ENCODE data around the gene DNAJC6. TPM values are rescaled to one million over a fixed set of nuclear protein-coding genes. Genes with fewer than 3 reads are reported as not detected.

The DNAJC6 gene
- total RNA-seq, 2 experiments from 2014 or later: 1.9 TPM

DNA sequence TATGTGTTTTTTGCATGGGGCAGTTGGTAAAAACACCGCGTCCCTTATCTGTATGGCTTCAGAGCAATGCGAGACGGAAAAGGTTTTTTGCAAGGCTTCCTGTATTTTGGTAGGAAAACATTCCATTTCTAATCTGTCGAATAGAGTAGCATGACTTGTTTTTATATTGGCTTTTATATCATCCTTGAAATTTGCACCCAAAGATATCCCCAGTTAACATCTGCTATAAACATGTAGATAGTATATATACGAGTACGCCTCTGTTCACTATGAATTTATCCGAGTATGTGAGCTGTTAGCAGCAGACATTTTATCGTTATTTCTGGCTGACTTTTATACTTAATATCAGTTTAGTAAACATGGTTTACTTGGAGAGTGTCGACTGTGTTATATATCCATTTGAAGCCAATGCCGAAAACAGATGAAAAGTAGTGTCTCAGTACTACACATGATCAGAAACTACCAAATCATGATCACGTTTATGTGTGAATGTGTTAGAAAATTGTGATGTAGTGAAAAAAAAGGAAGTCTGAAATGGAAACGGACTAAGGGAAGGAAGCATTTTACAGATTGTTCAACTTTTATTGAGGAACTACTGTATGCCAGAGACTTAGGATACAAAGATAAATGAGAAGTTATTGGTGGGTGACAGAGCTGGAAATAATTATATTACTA is 112.1 kb downstream of the DNAJC6 start:
- DNase-seq: no peak
- H3K27ac Mint-ChIP-seq: no peak overlapping the region
- no peak overlapping the region for H3K4me3 Mint-ChIP-seq
- POLR2A ChIA-PET: no interaction called here
- CTCF ChIA-PET: interaction anchor here (1.6 kb wide), 1 partner anchor 167 kb away, joined by 4 read pairs; no protein-coding TSS in a partner anchor
- no peaks in the 10 kb centered on the region for H3K9me3 Mint-ChIP-seq
- peaks cover 30% of the 10 kb centered on the region for H3K4me1 Mint-ChIP-seq
- H3K36me3 Mint-ChIP-seq (ENCODE audit: low read depth): peaks cover 23% of the 10 kb centered on the region
- no peaks in the 10 kb centered on the region for H3K27me3 Mint-ChIP-seq

DNA sequence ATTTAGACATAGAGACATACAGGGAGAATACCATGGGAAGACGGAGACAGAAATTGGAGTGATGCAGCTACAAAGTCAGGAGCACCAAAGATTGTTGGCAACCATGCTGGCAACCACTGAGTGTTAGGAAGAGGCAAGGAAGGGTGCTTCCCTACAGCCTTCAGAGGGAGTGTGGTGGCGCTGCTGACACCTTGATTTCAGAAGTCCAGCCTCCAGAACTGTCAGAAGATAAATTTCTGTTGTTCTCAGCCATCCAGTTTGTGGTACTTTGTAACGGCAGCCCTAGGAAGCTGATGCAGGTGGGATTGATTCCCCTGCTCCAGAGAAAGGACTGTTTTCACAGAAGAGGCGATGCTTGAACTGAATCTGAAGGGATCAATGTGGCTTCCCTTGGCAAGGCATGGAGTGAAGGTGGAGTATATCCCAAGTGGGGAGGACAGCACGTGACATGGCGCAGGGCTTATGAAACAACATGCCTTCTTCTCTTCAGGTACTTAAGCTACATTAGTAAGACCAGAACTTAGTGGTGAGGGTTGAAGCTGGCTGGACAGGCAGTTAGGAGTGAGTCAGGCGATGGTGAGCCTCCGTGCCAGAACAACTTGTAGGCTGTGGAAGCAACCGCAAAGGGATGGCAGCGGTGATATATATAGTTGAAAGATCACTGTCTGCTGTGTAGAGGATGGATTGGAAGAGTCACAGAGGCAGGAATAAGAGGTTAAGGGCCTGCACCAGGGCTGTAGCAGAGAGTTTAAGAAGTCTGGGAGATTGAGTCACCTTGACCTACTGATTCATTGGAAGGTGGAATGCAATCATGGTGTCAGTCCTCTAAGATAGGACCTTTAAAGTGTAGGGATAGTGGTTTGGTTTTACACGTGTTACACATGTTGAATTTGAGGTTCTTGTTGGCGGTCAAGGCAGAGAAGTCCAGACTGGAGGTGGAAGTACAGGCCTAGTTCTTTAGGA is 113.2 kb downstream of the DNAJC6 start:
- no peak overlapping the region for H3K4me3 Mint-ChIP-seq
- no peak for DNase-seq

DNA sequence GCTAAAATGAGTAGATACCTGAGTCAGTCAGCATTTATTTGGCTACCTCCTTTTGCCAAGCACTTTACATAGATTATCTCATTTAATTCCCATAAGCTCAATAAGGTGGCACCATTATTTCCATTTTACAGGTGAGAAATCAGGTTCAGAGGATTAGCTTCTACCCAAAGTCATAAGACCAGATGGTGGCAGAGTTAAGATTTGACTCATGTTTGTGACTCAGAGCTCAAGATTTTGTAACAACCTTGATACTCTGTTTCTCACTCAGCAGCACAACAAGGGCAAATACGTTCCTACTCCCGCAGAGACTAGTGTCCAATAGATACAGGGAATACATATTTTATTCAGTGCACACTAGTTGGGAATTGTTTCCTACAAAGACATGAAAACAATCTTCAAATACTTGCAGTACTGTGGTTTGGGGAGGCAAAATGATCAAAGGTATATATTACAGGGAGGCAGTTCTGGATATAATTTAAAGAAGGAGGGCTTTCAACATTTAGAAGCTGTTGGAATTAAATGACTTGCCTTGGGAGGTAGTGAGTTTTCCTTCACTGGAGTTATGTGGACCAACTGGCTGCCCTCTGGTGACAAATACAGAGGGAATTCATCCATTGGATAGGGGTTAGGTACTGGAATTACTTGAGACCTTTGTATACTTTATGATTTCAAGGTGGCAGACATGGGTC is 114.7 kb downstream of the DNAJC6 start:
- Mint-ChIP-seq H3K27ac (peak overlapping the region; percentile 7), H3K4me1 (peaks cover 23% of the 10 kb centered on the region), H3K27me3 (no peaks in the 10 kb centered on the region), H3K4me3 (no peak overlapping the region), H3K9me3 (no peaks in the 10 kb centered on the region), H3K36me3 (ENCODE audit: low read depth) (peaks cover 33% of the 10 kb centered on the region)
- POLR2A ChIA-PET: no interaction called here
- CTCF ChIA-PET: interaction anchor here (1.0 to 1.8 kb wide), 3 partner anchors 10 to 12 kb away, joined by 4 to 5 read pairs (median 4); no protein-coding TSS in a partner anchor
- peak; percentile 10 for DNase-seq

More for the DNA sequence above, 113.2 kb downstream of the DNAJC6 start:
- Mint-ChIP-seq H3K27me3 (no peaks in the 10 kb centered on the region), H3K27ac (no peak overlapping the region), H3K36me3 (ENCODE audit: low read depth) (peaks cover 29% of the 10 kb centered on the region), H3K4me1 (peaks cover 30% of the 10 kb centered on the region), H3K9me3 (no peaks in the 10 kb centered on the region)
- POLR2A ChIA-PET: no interaction called here
- CTCF ChIA-PET: interaction anchor here (1.6 to 1.8 kb wide), 3 partner anchors 10 to 168 kb away, joined by 4 to 5 read pairs (median 4); no protein-coding TSS in a partner anchor

DNA sequence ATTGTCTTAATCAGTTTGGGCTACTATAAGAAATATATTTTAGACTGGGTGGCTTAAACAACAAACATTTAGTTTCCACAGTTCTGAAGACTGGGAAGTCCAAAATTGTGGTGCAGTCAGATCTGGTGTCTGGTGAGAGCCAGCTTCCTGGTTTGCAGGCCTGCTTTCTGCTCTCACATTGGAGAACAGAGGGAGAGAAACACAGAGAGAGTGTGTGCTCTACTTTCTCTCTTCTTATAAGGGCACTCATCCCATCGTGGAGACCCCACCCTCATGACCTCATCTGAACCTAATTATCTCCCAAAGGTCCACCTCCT is 115.2 kb downstream of the DNAJC6 start:
- POLR2A ChIA-PET: no interaction called here
- DNase-seq: no peak
- H3K27ac Mint-ChIP-seq: no peak overlapping the region
- no peaks in the 10 kb centered on the region for H3K27me3 Mint-ChIP-seq
- H3K36me3 Mint-ChIP-seq (ENCODE audit: low read depth): peaks cover 36% of the 10 kb centered on the region
- peaks cover 20% of the 10 kb centered on the region for H3K4me1 Mint-ChIP-seq
- CTCF ChIA-PET: interaction anchor here (1.8 kb wide), 1 partner anchor 12 kb away, joined by 5 read pairs; no protein-coding TSS in a partner anchor
- H3K9me3 Mint-ChIP-seq: no peaks in the 10 kb centered on the region
- no peak overlapping the region for H3K4me3 Mint-ChIP-seq

DNA sequence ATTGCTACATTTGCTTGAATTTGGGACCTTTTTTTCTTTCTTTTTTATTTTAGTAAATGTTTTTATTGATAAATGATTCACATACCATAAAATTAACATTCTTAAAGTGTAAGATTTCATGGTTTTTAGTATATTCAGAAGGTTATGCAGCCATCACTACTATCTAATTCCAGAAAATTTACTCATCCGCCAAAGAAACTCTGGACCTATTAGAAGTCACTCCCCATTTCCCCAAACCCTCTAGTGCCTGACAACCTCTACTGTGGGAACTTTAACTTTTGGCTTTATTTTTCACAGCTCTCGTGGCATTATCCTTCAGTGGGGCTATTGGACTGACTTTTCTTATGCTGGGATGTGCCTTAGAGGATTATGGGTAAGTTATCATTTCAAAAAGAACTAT is 115.7 kb downstream of the DNAJC6 start:
- Mint-ChIP-seq H3K36me3 (ENCODE audit: low read depth) (peaks cover 38% of the 10 kb centered on the region), H3K9me3 (no peaks in the 10 kb centered on the region), H3K4me3 (no peak overlapping the region), H3K27ac (no peak overlapping the region), H3K27me3 (no peaks in the 10 kb centered on the region), H3K4me1 (peaks cover 19% of the 10 kb centered on the region)
- ChIA-PET CTCF (interaction anchor here (1.2 kb wide), 1 partner anchor 16 kb away, joined by 3 read pairs; no protein-coding TSS in a partner anchor), POLR2A (no interaction called here)
- no peak for DNase-seq

DNA sequence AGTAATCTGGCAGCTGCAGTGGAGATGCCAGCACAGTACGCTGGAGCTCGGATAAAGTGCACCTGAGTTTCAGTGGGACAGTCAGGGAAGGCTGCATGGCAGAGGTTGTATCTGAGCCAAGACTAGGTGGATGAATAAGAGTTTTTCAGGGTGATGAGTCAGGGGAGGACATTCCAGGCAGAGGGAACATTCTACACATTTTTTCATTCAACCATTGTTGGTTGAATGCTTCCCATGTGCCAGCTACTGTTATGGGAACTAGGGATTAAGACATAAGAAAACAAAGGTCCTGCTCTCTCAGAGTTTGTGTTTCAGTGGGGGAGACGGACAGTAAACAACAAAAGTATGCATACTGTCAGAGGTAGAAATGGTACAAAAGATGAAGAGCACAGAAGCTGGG is 116.4 kb downstream of the DNAJC6 start:
- no peak for DNase-seq
- Mint-ChIP-seq H3K4me1 (peaks cover 22% of the 10 kb centered on the region), H3K4me3 (no peak overlapping the region), H3K27ac (no peak overlapping the region), H3K27me3 (no peaks in the 10 kb centered on the region), H3K36me3 (ENCODE audit: low read depth) (peaks cover 38% of the 10 kb centered on the region), H3K9me3 (no peaks in the 10 kb centered on the region)
- ChIA-PET CTCF (interaction anchor here (1.2 kb wide), 1 partner anchor 15 kb away, joined by 3 read pairs; no protein-coding TSS in a partner anchor), POLR2A (no interaction called here)

DNA sequence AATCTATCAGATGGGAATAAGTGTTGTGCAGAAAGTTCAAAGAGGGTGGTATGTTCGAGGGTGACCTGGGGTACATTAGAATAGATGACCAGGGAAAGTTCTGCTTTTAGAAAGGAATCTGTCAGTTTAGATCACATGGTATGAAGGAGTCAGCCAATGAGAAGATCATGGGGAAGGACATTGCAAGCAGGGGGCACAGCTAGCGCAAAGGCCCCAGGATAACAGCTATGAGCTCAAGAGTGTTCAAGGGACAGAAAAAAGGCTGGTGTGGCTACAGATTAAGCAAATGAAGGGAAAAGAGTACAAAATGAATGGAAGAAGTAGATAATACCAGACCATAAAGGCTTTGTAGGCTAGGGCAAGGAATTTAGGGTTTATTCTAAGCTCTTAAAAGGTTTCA is 119.7 kb downstream of the DNAJC6 start:
- peaks cover 37% of the 10 kb centered on the region for H3K4me1 Mint-ChIP-seq

DNA sequence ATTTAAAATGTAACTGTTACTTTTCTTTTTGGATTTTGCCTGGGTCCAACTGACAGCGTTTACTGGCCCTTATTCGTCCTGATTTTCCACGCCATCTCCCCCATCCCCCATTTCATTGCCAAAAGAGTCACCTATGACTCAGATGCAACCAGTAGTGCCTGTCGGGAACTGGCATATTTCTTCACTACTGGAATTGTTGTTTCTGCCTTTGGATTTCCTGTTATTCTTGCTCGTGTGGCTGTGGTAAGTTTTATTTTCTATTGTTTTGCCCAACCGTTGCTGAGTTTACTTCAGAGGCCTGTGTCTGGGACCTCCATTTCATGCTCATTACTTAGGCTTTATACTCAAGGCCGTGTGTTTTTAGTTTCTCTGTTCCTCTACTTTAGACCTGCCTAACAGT is 120.5 kb downstream of the DNAJC6 start:
- H3K4me1 Mint-ChIP-seq: peaks cover 31% of the 10 kb centered on the region
- no peak overlapping the region for H3K4me3 Mint-ChIP-seq
- CTCF ChIA-PET: no interaction called here
- H3K27ac Mint-ChIP-seq: no peak overlapping the region
- POLR2A ChIA-PET: no interaction called here
- H3K9me3 Mint-ChIP-seq: no peaks in the 10 kb centered on the region
- H3K36me3 Mint-ChIP-seq (ENCODE audit: low read depth): peaks cover 29% of the 10 kb centered on the region
- DNase-seq: no peak
- no peaks in the 10 kb centered on the region for H3K27me3 Mint-ChIP-seq

More for the DNA sequence above, 119.7 kb downstream of the DNAJC6 start:
- Mint-ChIP-seq H3K9me3 (no peaks in the 10 kb centered on the region), H3K36me3 (ENCODE audit: low read depth) (peaks cover 36% of the 10 kb centered on the region), H3K4me3 (no peak overlapping the region), H3K27ac (no peak overlapping the region), H3K27me3 (no peaks in the 10 kb centered on the region)
- ChIA-PET CTCF (interaction anchor here (0.7 kb wide), 1 partner anchor 22 kb away, joined by 3 read pairs; no protein-coding TSS in a partner anchor), POLR2A (no interaction called here)
- DNase-seq: no peak

DNA sequence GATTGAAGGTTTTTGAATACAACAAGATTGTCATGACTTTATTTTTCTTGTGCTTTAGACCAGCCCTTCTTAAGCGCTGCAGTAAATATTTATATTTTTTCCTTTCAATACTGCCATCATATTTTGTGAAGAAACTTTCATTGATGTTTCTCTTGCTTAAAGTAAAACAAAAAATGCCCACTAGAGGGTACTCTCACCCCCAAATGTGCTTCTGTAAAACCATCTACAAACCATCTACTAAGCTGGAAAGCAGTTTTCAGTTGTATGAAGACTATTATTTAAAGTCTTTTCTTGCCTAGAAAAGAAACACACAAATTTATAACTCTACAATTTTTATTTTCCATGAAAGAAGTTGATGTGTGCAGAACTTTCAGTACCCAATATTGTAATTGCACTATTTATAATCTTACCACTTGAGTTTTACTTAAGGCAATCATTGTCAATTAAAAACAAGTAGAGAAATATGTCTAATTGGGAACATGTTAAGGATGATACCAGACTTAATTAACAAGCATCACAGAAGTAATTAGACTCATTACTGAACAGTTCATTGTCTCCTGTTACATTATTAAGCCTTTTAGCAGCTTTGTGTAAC is 121.9 kb downstream of the DNAJC6 start:
- Mint-ChIP-seq H3K4me1 (peaks cover 33% of the 10 kb centered on the region), H3K27me3 (no peaks in the 10 kb centered on the region), H3K4me3 (no peak overlapping the region), H3K27ac (no peak overlapping the region), H3K36me3 (ENCODE audit: low read depth) (peaks cover 17% of the 10 kb centered on the region), H3K9me3 (no peaks in the 10 kb centered on the region)
- CTCF ChIA-PET: interaction anchor here (1.6 kb wide), 1 partner anchor 19 kb away, joined by 4 read pairs; no protein-coding TSS in a partner anchor
- peak; percentile 31 for DNase-seq
- POLR2A ChIA-PET: interaction anchor here (0.6 kb wide), 1 partner anchor 45 kb away, joined by 3 read pairs; no protein-coding TSS in a partner anchor

DNA sequence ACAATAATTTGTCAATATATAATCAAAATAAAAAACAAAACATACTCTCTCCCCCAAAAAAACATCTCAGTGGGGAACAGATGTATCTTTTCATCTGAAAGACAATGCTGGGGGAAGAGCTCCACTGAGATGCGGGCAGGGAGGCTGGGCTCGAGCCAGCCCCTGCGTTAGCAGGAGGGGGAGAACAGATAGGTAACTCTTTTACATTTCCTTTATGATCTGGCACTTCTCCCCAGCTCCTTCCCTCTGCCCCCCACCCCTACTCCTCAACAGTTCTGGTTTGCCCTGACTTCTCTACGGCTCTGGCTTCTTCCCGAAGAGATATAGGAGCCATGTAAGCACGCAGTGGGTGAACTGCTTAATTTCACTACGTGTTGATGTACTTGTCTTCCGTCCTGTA is 123.6 kb downstream of the DNAJC6 start:
- no peak for DNase-seq
- H3K27ac Mint-ChIP-seq: no peak overlapping the region
- peaks cover 9% of the 10 kb centered on the region for H3K36me3 Mint-ChIP-seq (ENCODE audit: low read depth)
- ChIA-PET POLR2A (no interaction called here), CTCF (no interaction called here)
- peaks cover 35% of the 10 kb centered on the region for H3K4me1 Mint-ChIP-seq
- no peaks in the 10 kb centered on the region for H3K9me3 Mint-ChIP-seq
- no peaks in the 10 kb centered on the region for H3K27me3 Mint-ChIP-seq
- no peak overlapping the region for H3K4me3 Mint-ChIP-seq

DNA sequence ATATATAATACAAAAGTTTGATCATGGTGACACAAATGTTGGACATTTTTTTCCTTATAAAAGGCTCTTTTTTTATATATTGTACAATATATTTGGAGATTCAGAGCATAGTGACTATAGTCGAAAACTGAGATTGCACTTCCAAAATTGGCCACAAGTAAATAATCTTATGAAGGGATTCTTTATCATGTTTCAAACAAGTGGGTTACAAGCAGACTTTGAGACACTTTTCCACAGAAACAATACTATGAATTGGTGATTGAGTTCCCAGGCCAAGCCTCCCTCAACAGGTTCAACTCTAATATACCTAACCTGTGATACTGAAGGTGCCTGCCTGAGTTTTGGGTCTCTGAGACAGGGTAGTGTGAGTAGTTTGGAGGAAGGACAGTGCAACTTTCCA is 124.9 kb downstream of the DNAJC6 start:
- ChIA-PET POLR2A (no interaction called here), CTCF (interaction anchor here (1.2 kb wide), 1 partner anchor 10 kb away, joined by 4 read pairs; no protein-coding TSS in a partner anchor)
- Mint-ChIP-seq H3K4me3 (no peak overlapping the region), H3K9me3 (no peaks in the 10 kb centered on the region), H3K27ac (no peak overlapping the region), H3K27me3 (no peaks in the 10 kb centered on the region), H3K36me3 (ENCODE audit: low read depth) (peaks cover 2% of the 10 kb centered on the region), H3K4me1 (peaks cover 35% of the 10 kb centered on the region)
- no peak for DNase-seq

DNA sequence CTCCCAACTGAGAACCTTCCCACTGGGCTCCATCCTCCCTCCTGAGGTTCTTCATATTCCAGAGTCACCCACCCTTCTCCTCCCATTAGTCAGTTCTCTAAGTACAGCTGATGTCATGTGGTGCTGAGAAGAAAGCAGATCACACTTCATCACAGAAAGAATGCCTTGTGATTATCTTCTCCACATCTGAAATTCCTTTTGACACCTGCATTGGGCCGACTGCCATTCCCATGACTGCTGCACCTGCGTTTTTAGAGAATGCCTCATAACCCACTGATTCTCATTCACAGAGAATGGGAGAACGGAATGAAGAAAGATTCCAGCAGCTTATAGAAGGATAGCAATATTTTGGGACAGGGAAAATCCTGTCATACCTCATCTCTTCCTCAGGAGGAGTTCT is 125.4 kb downstream of the DNAJC6 start:
- Mint-ChIP-seq H3K27me3 (no peaks in the 10 kb centered on the region), H3K9me3 (no peaks in the 10 kb centered on the region), H3K4me3 (no peak overlapping the region), H3K4me1 (peaks cover 34% of the 10 kb centered on the region), H3K36me3 (ENCODE audit: low read depth) (peaks cover under 1% of the 10 kb centered on the region), H3K27ac (no peak overlapping the region)
- CTCF ChIA-PET: interaction anchor here (1.0 kb wide), 1 partner anchor 25 kb away, joined by 4 read pairs; no protein-coding TSS in a partner anchor
- no peak for DNase-seq
- POLR2A ChIA-PET: no interaction called here
